HepG2 (cell line): Measurements from ENCODE around the gene CFAP97D1.

Experiments
- ATF7-NPFF ChIP-seq: sonication (generic); formaldehyde crosslinking; IDR thresholded peaks from 2 replicates; pipeline ENCODE4 v1.8.1; 2023; ENCODE audit warnings: mild to moderate bottlenecking, low read depth, missing genetic modification reagents, moderate library complexity
- ATM ChIP-seq: fragments of 450-650 bp; IDR thresholded peaks from 2 replicates; pipeline ENCODE4 v1.7.1; 2017; ENCODE audit warnings: mild to moderate bottlenecking, borderline replicate concordance
- JUNB ChIP-seq: sonication (generic); formaldehyde crosslinking; IDR thresholded peaks from 2 replicates; pipeline ENCODE4 v1.8.0; 2022; ENCODE audit warnings: missing genetic modification reagents, mild to moderate bottlenecking, borderline replicate concordance
- MAFK ChIP-seq, 2 experiments: IDR thresholded peaks in 1 of 2; conservative IDR thresholded peaks in 1 of 2; 2 replicates each; pipeline ENCODE4 v1.6.1; 2011; ENCODE audit warnings: improper control_type of control experiment in 2 of 2, low read length in 2 of 2
- SMC3 ChIP-seq: IDR thresholded peaks from 2 replicates; pipeline ENCODE4 v1.6.1; 2011; ENCODE audit warnings: low read length, improper control_type of control experiment
- TGIF2 ChIP-seq: IDR thresholded peaks from 2 replicates; pipeline ENCODE4 v1.6.1; 2016; ENCODE audit warnings: control low read depth, missing compliant biosample characterization
- TF ChIP-seq, protein P1 (sequence below): sonication (generic); formaldehyde crosslinking; IDR thresholded peaks from 2 replicates; pipeline ENCODE4 v1.8.0; 2023; ENCODE audit warnings: mild to moderate bottlenecking, missing genetic modification reagents
- TF ChIP-seq, protein P2 (sequence below): sonication (generic); formaldehyde crosslinking; IDR thresholded peaks from 2 replicates; pipeline ENCODE4 v1.5.1; 2020; ENCODE audit warnings: missing genetic modification reagents, mild to moderate bottlenecking, borderline replicate concordance
- TF ChIP-seq, protein P3 (sequence below): IDR thresholded peaks from 2 replicates; pipeline ENCODE4 v1.6.1; 2012; ENCODE audit warnings: low read length, improper control_type of control experiment

DNA sequence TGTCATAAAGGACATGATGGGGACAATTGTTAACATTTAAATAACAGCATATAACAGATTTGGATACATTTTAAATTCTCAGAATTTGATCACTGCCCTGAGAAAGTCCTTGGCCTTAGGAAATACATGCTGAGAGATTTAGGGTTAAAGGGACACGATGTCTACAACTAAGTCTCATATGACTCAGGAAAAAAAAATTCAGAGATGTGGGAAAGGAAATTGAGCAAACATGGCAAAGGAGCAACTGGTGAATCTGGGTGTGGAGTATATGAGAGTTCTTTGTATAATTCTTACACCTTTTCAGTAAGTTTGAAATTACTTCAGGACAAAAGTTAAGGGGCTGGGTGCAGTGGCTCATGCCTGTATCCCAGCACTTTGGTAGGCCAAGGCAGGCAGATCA lies 34.5 kb downstream of the CFAP97D1 start:
- TF ChIP-seq TGIF2 (CRISPR knock-in tag) (no peak), JUNB (no peak), ATF7-NPFF (CRISPR knock-in tag) (no peak), SMC3 (no peak), ATM (no peak), MAFK (conservative IDR thresholded peaks at IDR 0.05 in 1 of 2, IDR thresholded peaks at IDR 0.05 in 1 of 2; ENCODE audit: low read length in 2 of 2) (no peak)
- TF ChIP-seq, protein P1, sequence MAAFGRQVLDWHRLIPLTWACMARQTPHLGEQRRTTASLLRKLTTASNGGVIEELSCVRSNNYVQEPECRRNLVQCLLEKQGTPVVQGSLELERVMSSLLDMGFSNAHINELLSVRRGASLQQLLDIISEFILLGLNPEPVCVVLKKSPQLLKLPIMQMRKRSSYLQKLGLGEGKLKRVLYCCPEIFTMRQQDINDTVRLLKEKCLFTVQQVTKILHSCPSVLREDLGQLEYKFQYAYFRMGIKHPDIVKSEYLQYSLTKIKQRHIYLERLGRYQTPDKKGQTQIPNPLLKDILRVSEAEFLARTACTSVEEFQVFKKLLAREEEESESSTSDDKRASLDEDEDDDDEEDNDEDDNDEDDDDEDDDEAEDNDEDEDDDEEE (CRISPR knock-in tag), result no peak
- TF ChIP-seq, protein P2, sequence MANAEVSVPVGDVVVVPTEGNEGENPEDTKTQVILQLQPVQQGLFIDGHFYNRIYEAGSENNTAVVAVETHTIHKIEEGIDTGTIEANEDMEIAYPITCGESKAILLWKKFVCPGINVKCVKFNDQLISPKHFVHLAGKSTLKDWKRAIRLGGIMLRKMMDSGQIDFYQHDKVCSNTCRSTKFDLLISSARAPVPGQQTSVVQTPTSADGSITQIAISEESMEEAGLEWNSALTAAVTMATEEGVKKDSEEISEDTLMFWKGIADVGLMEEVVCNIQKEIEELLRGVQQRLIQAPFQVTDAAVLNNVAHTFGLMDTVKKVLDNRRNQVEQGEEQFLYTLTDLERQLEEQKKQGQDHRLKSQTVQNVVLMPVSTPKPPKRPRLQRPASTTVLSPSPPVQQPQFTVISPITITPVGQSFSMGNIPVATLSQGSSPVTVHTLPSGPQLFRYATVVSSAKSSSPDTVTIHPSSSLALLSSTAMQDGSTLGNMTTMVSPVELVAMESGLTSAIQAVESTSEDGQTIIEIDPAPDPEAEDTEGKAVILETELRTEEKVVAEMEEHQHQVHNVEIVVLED (CRISPR knock-in tag), result no peak
- TF ChIP-seq, protein P3, sequence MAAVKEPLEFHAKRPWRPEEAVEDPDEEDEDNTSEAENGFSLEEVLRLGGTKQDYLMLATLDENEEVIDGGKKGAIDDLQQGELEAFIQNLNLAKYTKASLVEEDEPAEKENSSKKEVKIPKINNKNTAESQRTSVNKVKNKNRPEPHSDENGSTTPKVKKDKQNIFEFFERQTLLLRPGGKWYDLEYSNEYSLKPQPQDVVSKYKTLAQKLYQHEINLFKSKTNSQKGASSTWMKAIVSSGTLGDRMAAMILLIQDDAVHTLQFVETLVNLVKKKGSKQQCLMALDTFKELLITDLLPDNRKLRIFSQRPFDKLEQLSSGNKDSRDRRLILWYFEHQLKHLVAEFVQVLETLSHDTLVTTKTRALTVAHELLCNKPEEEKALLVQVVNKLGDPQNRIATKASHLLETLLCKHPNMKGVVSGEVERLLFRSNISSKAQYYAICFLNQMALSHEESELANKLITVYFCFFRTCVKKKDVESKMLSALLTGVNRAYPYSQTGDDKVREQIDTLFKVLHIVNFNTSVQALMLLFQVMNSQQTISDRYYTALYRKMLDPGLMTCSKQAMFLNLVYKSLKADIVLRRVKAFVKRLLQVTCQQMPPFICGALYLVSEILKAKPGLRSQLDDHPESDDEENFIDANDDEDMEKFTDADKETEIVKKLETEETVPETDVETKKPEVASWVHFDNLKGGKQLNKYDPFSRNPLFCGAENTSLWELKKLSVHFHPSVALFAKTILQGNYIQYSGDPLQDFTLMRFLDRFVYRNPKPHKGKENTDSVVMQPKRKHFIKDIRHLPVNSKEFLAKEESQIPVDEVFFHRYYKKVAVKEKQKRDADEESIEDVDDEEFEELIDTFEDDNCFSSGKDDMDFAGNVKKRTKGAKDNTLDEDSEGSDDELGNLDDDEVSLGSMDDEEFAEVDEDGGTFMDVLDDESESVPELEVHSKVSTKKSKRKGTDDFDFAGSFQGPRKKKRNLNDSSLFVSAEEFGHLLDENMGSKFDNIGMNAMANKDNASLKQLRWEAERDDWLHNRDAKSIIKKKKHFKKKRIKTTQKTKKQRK, result no peak
